Stimulated activated CD4-positive, alpha-beta T cell treated with anti-CD3 and anti-CD28 coated beads, Interleukin-2, amount 100 ng/mL, for 24 hours (primary cell): ENCODE data around the gene APBB1.
A peak's percentile ranks its signal among the peaks of the same experiment; 100 is the strongest.

Source experiments
- DNase-seq, 2 donors: peaks; one replicate each; pipeline ENCODE4 v3.0.0-alpha.2; 2020

The APBB1 gene

DNA sequence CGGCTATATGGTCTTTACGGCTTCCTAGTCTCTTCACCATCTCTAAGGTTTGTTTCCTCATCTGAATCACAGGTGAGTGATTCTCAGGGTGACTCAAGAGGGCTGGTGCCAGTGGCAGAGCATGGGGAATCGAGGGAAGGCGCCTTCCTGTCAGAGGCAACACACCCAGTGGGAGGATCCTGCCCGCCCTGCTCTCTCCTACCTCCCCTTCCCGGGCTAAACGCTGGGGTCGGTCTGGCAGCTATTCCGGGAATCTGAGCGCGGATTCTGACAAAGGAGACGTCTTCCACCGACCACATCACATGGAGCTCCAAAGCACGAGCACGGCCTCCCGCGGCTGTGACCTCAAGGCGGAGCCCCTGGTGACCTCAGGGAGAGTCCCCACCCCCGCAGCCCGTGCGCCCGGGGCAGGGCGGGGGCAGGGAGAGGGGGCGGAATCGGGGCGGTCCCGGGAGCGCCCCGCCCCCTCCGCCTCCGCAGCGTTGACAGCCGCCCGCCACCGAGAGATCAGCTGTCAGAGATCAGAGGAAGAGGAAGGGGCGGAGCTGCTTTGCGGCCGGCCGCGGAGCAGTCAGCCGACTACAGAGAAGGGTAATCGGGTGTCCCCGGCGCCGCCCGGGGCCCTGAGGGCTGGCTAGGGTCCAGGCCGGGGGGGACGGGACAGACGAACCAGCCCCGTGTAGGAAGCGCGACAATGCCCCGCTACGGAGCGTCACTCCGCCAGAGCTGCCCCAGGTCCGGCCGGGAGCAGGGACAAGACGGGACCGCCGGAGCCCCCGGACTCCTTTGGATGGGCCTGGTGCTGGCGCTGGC lies 28.8 kb downstream of the APBB1 start, which contains the start of gene SMPD1:
Gene SMPD1, plus strand, starts transcription at position 570 of the 813 bp plus-strand sequence. Its CDS starts 125 bp downstream, at position 695.
- peak; percentile 92 to 93 for DNase-seq

DNA sequence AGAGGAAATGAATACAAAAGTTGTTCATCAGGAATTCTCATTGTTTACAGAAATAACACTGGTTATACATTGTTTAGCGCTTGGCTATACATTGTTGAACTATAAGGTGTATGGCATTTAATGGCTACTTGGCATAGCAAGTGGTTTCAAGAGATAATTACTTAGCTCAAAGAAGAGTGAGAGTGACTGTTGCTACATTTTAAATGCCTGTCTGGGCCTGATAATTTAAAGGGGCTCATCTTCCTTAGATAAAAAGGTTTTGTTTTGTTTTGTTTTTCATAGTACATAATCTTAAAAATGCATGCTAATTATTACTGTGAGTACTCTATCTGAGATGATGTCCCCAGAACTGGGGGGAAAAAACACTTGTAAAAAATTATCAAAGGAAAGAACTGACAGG lies 30.1 kb downstream of the APBB1 start:
- no peak for DNase-seq

DNA sequence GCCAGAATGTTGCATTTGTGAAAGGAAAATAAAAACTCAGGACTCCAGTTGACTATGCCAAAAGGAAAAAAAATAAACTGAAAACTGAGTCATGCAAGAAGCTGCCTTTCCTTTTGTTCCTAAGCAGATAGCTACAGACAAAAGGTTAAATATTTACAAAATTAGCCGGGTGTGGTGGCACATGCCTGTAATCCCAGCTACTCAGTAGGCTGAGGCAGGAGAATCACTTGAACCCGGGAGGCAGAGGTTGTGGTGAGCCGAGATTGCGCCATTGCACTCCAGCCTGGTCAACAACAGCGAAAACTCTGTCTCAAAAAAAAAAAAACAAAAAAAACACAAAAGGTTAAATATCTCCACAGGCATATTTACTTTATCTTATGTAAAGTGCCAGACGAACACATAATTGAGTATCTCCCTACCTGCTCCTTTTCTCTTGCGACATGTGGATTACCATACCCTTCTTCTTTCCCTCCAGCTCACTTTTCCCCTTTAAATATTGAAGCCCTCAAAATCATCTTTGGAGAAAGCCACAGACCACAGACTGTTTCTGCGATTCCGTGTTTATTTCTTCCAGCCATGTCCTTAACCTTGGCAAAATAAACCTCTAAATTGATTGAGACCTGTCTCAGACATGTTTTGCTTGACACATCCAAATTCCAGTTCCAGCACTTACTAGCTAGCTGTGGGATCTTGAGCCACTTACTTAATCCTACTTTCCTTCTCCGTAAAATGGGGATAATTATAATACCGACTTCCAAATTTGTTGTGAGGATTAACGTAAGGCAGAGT lies 30.9 kb downstream of the APBB1 start:
- DNase-seq, result no peak

DNA sequence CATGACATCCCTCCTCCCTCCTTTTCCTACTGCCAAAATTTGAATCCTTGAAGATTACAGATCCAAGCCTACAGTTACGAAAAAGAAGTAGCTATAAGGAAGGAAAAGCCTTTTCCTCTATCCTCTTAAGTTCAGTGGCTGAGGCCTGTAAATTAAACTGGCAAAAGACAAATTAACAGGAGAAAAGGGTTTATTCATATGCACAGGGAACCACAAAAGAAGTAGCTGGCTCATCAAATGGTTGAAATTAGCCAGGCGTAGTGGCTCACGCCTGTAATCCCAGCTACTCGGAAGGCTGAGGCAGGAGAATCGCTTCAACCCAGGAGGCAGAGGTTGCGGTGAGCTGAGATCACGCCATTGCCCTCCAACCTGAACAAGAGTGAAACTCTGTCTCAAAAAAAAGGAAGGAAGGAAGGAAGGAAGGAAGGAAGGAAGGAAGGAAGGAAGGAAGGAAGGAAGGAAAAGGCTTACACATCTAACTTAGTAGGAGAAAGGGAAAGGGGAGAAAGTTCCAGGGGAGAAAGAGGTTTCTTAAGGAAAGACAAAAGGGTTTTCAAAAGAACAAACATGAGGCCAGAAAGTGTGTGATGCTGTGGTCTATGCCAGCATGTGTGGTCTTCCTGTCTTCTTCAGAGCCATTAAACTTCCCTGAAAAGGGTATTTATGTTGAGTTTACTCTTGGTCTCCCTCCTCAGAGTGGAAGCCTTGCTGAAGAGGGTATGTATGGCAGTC lies 33.7 kb downstream of the APBB1 start:
- DNase-seq, result no peak

DNA sequence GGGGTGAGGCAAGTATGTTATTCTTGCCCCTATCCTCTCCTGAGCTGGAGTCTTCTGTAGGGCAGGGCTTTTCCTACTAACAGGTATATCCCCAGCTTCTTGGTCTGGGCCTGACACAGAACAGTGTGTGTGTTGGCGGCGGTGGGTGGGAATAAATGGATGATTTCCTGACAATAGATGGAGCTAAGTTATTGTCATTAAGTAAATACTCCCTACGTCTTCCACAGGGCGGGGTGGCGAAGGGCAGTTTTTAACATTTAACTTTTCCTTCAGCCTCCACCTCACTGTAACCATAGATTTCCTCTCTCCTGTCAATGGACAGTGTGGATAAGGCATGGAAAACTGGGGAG lies 40.3 kb downstream of the APBB1 start:
- no peak for DNase-seq

DNA sequence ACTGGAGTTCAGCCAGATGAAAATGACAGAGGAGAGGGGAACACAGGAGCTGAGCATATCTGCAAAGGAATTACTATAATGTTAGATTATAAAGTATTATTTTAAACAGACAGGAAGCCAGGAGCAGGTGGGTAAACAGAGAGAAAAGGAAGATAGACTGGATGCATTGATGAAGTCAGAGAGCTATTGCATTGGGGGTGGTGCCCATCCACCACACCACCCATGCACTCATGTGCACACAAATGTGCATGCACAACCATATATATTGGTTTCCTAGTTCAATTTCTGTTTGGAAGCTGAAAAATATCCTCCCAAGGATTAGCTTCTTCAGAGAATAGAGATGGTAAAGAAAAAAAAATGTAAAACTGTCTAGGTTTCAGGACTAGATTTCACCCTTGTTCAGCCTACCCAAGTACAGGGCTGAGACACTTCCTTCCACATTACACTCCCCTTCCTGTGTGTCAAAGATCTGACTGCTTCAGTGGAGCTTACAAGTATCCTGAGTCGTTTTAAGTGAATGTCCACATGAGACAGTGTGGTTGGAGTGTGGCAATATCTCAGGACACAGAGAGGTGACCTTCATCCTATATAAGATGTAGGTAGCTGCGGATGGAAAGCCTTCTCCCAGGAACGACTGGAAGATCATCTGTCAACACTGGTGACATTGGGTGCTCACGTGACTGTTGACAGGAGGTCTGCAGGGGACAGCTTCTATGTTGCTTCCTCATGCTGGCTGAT lies 40.8 kb downstream of the APBB1 start:
- no peak for DNase-seq

DNA sequence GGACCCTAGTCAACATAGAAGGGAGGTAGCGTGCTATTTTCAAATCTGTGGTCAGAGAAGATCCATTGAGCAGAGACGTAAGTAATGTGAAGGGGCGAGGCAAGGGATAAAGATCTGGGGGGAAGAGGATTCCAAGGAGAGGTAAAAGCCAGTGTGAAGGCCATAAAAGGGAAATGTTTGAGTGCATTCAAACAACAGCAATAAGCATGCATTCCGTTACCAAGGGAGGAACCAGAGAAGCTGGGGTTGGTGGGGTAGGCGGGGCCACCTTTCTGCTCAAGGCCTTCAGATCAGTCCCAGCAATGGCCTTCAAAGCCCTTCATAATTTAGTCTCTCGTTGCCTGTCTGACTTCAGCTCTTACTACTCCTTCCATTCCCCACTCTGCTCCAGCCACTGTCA lies 47.1 kb downstream of the APBB1 start:
- no peak for DNase-seq

DNA sequence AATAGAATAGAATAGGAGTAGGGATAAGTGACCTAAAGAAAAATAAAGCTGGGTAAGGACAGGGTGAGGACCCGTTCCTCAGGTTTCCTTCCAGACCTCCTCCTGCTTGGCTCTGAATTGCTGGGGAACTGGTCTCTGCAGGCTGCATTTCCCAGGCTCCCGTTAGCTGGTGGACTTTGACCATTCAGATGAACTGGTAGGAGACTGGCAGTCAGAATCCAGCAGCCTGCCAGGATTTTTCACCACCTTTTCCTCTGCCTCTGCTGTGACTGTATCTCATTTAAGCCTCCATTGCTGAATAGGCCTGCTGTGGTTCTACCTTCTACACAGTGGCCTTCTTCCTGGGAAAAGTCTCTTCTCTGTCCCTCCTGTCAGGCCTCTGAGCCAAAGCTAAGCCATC lies 53.2 kb downstream of the APBB1 start:
- DNase-seq, result no peak

DNA sequence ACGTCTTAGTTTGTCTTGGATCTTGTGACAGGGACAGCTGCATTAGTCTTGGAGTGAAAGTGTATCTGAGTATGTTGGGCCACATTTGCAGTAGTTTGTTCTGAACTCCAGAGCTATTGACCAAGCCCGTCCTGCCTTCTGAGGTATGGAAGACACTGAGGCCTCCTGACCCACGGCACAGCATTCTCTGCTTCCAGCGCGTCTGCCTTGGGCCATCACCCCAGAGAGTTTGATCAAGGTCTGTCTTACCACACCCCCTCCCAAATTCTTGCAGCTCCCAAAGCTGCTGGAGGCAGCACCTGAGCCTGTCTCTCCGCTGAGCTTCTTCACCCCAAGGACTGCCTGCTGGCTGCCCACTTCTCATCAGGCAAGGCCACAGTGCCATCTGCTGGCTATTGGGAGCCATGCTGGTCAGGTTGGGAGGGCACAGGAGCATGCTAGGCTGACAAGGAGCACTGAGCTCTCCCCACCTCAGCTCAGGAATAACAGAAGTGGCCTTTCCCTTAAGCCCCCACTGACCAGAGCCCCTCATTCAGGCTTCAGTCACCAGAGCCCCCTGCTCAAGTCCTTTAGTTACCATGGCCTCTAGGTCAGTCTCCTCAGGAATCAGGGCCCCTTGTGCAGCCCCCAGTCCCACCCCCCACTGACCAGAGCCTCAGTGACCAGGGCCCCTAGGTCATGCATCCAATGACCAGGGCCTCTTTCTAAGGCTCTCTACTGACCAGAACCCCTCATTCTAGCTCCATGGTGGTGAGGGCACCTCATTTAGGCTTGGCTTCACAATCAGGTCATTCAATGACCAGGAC lies 55.8 kb downstream of the APBB1 start:
- peak; percentile 76 to 79 for DNase-seq

DNA sequence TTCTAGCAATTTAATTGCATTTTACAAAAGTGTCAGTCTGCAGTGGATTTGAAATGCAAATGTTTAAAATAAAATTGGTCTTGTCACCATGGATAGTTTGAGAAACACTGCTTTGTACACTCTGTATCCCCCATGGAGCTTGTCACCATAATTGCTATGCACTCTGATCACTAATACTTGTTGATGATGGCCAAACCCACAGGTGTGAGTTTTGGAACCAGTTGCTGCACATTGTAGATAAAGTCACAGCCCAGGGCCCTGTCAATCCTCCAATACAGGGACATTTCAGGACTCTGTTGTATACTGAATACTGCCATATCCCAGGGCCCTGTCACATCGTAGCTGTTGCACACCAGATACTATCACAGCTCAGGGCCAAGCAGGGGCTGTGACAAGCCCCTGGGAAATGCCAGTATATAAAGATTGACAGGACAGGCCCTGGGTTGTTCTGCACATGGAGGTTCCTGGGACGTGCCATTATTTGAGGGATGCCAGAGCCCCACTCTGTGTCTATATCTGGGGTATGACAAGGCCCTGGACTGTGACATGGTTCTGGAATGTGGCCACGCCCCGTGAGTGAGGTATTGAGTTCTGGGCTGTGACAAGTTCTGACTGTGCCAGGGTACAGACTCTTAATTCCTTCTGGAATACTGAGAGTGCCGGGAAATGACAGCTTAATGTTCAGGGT lies 56.6 kb downstream of the APBB1 start:
- no peak for DNase-seq

DNA sequence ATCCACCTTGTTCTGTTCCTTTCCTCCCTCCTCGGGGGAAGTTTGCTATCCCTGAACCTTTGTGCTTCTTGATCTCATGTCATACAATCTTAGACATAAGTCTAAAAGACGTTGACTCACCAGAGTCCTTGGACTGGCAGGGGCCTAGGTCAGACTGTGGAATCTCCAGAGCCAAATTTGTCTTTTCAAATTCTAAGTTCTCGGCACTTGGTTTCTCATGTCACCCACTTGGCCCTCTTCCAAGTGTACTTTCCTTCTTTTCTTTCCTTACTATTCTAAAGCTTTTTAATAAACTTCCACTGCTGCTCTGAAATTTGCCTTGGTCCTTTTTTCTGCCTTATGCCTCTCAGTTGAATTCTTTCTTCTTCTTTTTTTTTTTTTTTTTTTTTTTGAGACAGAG lies 58.7 kb downstream of the APBB1 start:
- DNase-seq, result no peak

DNA sequence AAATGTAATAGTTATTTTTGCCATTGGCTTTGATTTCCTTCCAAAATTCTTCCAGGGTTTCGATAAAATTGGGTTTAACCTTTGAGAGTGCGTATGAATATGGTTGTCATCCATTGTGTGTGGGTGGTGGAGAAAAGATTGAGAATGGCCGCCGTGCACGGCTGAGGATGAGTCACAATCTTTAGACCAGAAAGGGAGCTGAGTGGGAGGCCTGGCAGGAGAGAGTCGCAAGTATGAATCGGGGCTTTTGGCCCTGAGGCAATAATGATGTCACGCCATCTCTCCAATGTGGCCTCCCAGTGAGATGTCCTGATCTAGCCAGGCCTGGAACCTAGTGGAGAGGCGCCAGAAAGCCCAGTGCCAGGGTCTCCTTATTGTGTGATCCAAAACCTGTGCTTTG lies 61.7 kb downstream of the APBB1 start:
- peak; percentile 51 to 57 for DNase-seq

DNA sequence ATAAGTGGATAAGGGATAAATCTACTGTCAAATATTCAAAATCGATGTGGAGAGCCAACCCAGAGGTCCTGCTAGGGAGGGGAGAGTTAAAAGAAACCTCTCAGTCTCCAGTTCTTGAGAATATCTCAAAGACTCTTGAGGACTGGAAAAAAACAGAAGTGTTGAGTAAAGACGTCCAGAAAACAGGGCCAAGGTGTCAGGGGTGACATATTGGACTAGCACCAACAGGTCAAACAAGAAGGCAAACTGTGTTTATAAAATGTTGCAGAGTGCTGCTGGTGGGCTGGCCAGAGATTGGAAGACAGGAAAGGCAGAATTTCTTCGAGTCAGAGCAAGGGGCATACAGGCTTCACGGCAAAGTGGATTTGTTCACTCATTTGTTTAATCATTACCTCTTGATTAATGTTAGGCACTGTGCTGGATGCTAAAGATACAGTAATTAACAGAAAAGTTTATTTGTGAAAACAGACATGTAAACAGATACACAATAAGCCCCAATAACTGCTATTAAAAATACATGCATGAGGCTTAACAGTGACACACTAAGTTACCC lies 62.3 kb downstream of the APBB1 start:
- DNase-seq, result no peak

DNA sequence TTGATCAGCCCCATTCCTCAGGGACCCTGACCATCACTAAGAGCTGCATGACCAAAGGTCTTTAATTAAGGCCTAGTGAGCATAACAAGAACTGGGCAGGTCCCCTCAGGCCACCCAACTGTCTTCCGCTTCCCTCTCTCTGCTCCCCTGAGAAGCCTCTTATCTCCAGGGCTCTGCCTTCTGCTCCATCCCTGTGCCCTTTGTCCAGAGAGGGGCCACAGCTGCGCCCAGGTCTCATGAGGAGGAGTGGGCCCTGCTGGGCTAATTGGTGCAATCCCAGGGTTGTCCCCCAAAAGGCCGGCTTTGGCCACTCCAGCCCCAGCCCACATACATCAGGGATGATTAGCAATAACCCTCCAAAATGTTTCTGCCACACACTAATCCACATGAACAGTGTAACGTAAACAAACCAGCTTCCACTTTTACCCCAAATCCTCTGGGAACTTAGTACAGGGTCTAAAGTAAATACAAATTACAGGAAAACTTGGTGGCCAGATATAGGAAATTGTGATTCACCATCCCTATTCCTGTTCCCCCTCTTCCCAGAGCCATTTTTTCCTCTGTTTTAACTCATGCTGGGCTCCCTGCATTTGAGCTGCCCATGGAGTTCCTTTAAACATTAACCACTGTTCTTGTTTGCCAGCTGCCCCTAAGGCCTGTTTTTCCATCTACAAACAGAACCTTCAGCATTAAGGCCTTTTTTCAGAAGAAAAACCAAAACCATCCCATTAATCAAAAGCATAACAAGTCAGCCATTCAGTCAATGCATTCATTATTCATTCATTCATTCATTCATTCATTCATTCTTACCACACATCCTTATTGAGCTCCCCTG lies 64.0 kb downstream of the APBB1 start:
- DNase-seq, result no peak

DNA sequence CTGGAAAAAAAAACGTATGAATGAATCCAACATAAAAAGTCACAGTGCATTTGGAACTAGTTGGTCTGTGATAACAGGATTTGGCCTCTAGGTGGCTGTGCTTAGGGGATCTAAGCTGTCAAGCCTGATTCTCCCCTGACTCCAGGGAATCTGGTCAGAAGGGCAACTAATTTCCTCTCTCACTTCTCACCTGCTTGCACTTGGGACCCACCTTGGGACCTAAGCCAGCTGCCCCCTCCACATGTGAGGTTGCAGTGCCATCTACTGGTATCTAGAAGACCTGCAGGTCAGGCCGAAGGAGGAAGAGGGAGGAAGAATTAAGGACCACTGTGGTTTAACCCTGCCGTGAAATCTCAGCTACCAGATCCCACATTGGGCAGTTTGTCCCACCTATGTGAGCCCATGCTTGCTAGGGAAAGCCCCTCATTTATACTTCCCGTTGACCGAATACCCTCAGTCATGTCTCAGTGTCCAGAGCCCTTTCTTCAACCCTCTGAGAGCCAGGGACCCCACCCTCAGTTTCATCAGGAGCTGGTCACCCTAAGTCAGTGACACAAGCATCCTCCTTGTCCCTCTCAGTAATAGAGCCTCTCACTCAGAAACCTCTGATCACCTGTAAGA lies 65.4 kb downstream of the APBB1 start:
- peak; percentile 61 to 63 for DNase-seq

DNA sequence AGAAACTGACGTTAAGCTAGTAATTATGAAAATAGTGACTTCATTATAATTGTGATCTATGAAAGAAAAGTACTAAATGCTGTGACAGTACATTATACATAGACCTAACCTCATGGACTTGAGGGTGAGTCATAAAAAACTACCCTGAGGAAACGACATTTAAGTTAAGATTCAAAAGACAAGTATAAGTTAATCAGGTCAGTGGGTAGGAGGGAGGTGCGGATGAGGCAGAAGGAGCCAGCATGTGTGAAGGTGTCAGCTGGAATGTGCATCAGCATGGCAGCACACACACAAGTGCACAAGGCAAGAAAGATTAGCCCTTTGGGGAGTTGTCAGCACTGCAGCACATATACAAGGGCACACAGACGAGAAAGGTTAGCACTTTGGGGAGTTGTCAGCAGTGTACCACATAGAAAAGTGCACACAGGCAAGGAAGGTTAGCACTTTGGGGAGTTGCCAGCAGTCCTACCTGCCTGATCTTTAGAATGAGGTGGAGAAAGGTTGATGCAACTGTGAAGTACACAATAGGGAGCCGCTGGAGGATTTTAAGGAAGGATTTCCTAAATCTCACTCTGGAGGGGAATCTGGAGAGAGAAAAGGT lies 67.0 kb downstream of the APBB1 start:
- peak; percentile 29 to 36 for DNase-seq

DNA sequence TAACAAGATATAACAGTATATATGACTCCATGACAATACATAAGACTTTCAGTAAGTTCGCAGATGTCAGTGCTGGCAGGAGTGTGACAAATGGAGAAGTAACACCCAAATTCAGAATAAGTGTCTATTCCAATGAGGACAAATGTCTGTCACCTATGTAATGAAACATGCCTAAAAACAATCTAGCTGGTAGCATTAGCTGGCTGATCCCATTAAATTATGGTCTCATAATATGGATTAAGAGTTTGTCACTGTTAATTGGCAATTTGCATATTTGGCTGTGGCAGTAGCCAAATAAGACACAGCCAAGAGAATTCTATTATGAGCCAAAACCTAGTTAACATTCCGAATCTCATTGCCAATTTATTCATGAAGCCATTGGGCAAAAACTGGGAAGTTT lies 68.4 kb downstream of the APBB1 start:
- no peak for DNase-seq

DNA sequence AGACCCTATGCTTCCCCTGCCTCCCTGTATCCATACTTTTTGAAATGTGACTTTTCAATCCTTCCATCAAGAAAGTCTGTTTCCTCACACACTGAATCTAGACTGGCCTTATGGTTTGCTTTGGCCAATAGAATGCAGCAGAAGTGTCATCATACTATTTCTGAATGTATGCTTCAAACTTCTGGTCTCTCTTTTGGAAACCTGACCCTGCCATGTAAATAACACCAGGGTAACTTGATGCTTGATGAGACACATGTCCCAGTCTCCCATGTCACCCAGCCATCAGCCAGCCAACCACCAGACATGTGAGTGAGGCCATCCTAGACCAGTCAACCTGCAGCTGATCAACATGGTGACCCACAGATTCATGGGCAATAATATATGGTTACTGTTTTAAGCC lies 68.9 kb downstream of the APBB1 start:
- no peak for DNase-seq

DNA sequence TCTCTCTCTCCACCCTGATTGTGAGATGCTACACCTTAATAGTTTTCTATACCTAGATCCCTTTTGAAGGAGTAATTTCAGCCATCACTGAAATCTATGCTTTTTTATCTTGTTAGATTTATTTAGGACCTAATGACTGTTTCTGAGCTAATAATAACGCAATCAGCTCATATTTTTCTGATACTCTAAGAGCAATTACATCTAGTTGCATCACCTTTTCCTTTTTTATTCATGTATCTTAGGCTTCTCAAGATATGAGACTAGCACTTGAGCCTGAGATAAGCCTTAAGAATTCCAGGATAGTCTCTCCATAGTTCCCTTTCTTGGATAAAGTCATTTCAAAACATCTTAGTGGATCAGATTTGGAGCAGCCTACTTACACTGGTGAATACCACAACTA lies 73.5 kb downstream of the APBB1 start:
- no peak for DNase-seq
